Adrenal gland (tissue), 12 donors: Measurements from ENCODE around the gene ACOX1. TPM values are rescaled to one million over a fixed set of nuclear protein-coding genes. Genes with fewer than 3 reads are reported as not detected.

ENCODE experiments used
- DNase-seq, 7 donors: peaks; one replicate each; pipeline ENCODE4 v3.0.0-alpha.2; 2019 to 2020
- H3K27ac ChIP-seq, 5 donors: fragments of 200-600 bp; sonication (generic) in 4 of 5; 1 replicate in 3 of 5; 2 replicates in 2 of 5; pipeline versions ENCODE4 v1.5.1 to v1.8.0; 2016 to 2020; ENCODE audit warnings: mild to moderate bottlenecking in 1 of 5
- H3K27me3 ChIP-seq: fragments of 200-600 bp; 2 replicates; pipeline ENCODE4 v1.8.0; 2021
- H3K36me3 ChIP-seq, 2 donors: fragments of 200-600 bp; replicated peaks in 1 of 2; 1 replicate in 1 of 2; 2 replicates in 1 of 2; pipeline versions ENCODE4 v1.5.1 to v1.8.0; 2018 to 2022
- H3K4me1 ChIP-seq, 2 donors: fragments of 200-600 bp; replicated peaks in 1 of 2; 1 replicate in 1 of 2; 2 replicates in 1 of 2; pipeline versions ENCODE4 v1.5.1 to v1.8.0; 2018 to 2021
- H3K4me3 ChIP-seq, 4 donors: fragments of 200-600 bp; sonication (generic) in 3 of 4; one replicate each; pipeline ENCODE4 v1.5.1; 2016 to 2018
- H3K9me3 ChIP-seq, 3 donors: fragments of 200-600 bp; sonication (generic) in 1 of 3; replicated peaks in 1 of 3; 1 replicate in 2 of 3; 2 replicates in 1 of 3; pipeline versions ENCODE4 v1.5.1 to v1.8.0; 2016 to 2021
- CTCF ChIP-seq, 6 experiments: fragments of 450-650 bp in 4 of 6; fragments of 200-600 bp in 2 of 6; sonication (generic) in 1 of 6; IDR thresholded peaks; 1 replicate in 5 of 6; 2 replicates in 1 of 6; pipeline versions ENCODE4 v1.5.1 to v1.8.0; 2016 to 2021; ENCODE audit warnings: antibody characterized with exemption in 6 of 6, mild to moderate bottlenecking in 2 of 6, moderate library complexity in 1 of 6
- POLR2A ChIP-seq, 2 donors: fragments of 450-650 bp; IDR thresholded peaks; one replicate each; pipeline ENCODE4 v1.6.1; 2017; ENCODE audit warnings: antibody characterized with exemption in 2 of 2, mild to moderate bottlenecking in 2 of 2, moderate library complexity in 1 of 2
- WGBS, 4 donors: extraction: QIAGEN DNeasy Blood & Tissue Kit in 2 of 4; methylation state at CpG; one replicate each; pipeline versions ENCODE4 v1.1.5 to v1.1.7; 2013 to 2017; 5-methylcytosine and 5-hydroxymethylcytosine counted together
- intact Hi-C, 2 donors: fragments of 100-400 bp; cut with DNase I; formaldehyde crosslinking; loops; one replicate each; pipeline versions ENCODE4 v1.14.1 to v1.15.0; 2022 to 2023
- polyA plus RNA-seq, 3 donors: library from polyadenylated mRNA; stranded (reverse); fragments of 200-250 nt in 2 of 3; fragments of 350-450 nt in 1 of 3; fragmentation: Illumina TruSeq in 1 of 3; extraction: RNeasy Lipid Tissue Mini Kit (QIAGEN cat#74804) in 1 of 3; gene quantifications; one replicate each; pipeline ENCODE4 v1.2.3, GENCODE V29; 2013 to 2014
- total RNA-seq, 9 donors: library from RNA; depleted of rRNA in 4 of 9; stranded (reverse); fragments of >200 nt in 4 of 9; fragments of 120-200 nt in 1 of 9; fragmentation: NEBNext Ultra II Directional in 1 of 9; extraction: Animal tissue kit (Norgen Biotek cat#: 25700) in 1 of 9; gene quantifications; one replicate each; pipeline versions ENCODE4 v1.1.0 to v1.2.4, GENCODE V29; 2013 to 2023
- donor health status: healthy with polysubstance abuse.
- donor health status: Bipolar disorder and iron deficiency.
- donor health status: DM: yes; HTN: yes; CAD: no.
- donor health status: DM: no; HTN: no; CAD: no.
- donor health status: DM: no; HTN: no; CAD: no.
- donor health status: DM: yes; HTN: yes; CAD: no.

ACOX1 gene
- total and polyA plus RNA-seq, 12 donors = 28.9 to 109 (median 69.1) TPM

DNA sequence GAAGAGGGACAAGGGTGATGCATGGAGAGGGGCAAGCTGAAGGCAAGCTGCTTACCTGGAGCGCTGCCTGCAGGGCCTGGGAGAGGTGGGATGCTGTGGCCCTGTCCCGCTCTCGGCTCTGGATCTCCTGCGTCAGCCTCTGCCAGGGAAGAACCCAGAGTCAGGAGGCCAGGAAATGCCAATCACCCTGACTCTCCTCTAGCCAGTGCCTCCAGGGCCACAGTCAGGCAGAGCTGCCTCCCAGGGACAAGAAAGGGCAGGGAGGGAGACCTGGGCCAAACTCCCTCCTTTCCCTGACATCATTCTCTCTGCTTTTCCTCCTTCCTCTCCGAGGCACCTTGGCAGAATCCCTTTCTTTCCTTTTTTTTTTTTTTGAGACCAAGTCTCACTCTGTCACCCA is 33.0 kb upstream of the ACOX1 start:
- 72 to 85% (median 81%) methylated on average over 4 to 5 of the region's 5 CpGs for WGBS, 4 donors
- TF ChIP-seq POLR2A (IDR thresholded peaks at IDR 0.05) (no peak), CTCF (IDR thresholded peaks at IDR 0.05) (no peak)
- no peak for DNase-seq
- intact Hi-C loops = loop anchor here in 1 of 2 donors (5.0 to 10.0 kb wide), 2 partner anchors 163 to 285 kb away; no protein-coding TSS in a partner anchor
- Histone ChIP-seq H3K27me3 (no peaks in the 10 kb centered on the region), H3K4me1 (peaks cover 0 to 4% of the 10 kb centered on the region in 2 donors), H3K27ac (no peak overlapping the region), H3K36me3 (no peaks in the 10 kb centered on the region), H3K9me3 (no peaks in the 10 kb centered on the region), H3K4me3 (no peak overlapping the region)

- Histone ChIP-seq H3K9me3 (no peaks in the 10 kb centered on the region), H3K27ac (no peak overlapping the region), H3K36me3 (no peaks in the 10 kb centered on the region), H3K4me1 (peaks cover 7 to 8% of the 10 kb centered on the region in 2 donors), H3K4me3 (no peak overlapping the region), H3K27me3 (no peaks in the 10 kb centered on the region)
- TF ChIP-seq POLR2A (IDR thresholded peaks at IDR 0.05) (no peak), CTCF (IDR thresholded peaks at IDR 0.05) (no peak)
- 80 to 90% (median 88%) methylated on average over 16 to 21 of the region's 21 CpGs for WGBS, 4 donors
- intact Hi-C loops = loop anchor here in 1 of 2 donors (5.0 to 10.0 kb wide), 2 partner anchors 165 to 287 kb away; no protein-coding TSS in a partner anchor
- DNase-seq = no peak
These were observed 31.1 kb upstream of the ACOX1 start for GRCh38 chr17:76009969-76010661.

DNA sequence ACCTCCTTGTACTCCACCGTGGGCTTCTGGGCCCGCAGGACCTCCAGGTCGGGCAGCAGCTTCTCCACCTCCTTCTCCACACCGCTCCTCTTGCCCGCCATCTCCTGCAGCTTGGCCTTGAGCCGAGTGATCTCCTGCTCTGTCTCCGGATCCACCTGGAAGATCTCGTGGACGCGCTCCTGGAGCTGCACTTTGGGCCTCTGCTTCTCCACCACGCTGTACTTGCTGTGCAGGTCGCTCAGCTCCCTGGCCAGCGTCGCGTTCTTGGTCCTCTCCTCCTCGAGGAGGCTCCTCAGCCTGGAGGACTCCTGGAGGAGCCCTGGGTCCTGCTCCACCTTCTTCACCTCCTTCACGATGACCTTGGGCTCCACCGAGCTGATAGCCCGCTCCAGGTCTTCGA is 30.5 kb upstream of the ACOX1 start:
- Histone ChIP-seq H3K4me3 (no peak overlapping the region), H3K27ac (no peak overlapping the region), H3K27me3 (no peaks in the 10 kb centered on the region), H3K9me3 (no peaks in the 10 kb centered on the region), H3K4me1 (peaks cover 5 to 11% of the 10 kb centered on the region in 2 donors), H3K36me3 (no peaks in the 10 kb centered on the region)
- DNase-seq = no peak
- no peak for TF ChIP-seq POLR2A (IDR thresholded peaks at IDR 0.05)
- TF ChIP-seq CTCF (IDR thresholded peaks at IDR 0.05) = no peak
- intact Hi-C loops = no loop called here
- 90 to 92% (median 90%) methylated on average over 16 to 20 of the region's 20 CpGs for WGBS, 4 donors

GRCh38 chr17:76008630-76009425 is 29.9 kb upstream of the ACOX1 start:
- intact Hi-C loops = no loop called here

More at GRCh38 chr17:76008630-76009425, 29.9 kb upstream of the ACOX1 start:
- no peak for DNase-seq
- Histone ChIP-seq H3K9me3 (no peaks in the 10 kb centered on the region), H3K4me1 (peaks cover 3 to 11% of the 10 kb centered on the region in 2 donors), H3K4me3 (no peak overlapping the region), H3K27me3 (no peaks in the 10 kb centered on the region), H3K36me3 (no peaks in the 10 kb centered on the region), H3K27ac (no peak overlapping the region)
- WGBS, 4 donors = 93 to 94% (median 94%) methylated on average over 52 to 56 of the region's 56 CpGs
- TF ChIP-seq POLR2A (IDR thresholded peaks at IDR 0.05) (no peak), CTCF (IDR thresholded peaks at IDR 0.05) (no peak)
